Neural progenitor cell (in vitro differentiated cells): ENCODE measurements around the gene OTX1. TPM values are rescaled to one million over a fixed set of nuclear protein-coding genes. Genes with fewer than 3 reads are reported as not detected.
"Not testable (repeated sequence)": the region's sequence is repeated elsewhere in the genome, so short reads cannot be mapped to it uniquely, and the experiment has no call there.

Experiments
- DNase-seq: peaks from one replicate; pipeline ENCODE4 v3.0.0-alpha.2; 2016; ENCODE audit warnings: low spot score
- H2AFZ ChIP-seq: fragments of 200-600 bp; sonication (generic); replicated peaks from 2 replicates; pipeline ENCODE4 v1.6.1; 2016; ENCODE audit warnings: antibody characterized with exemption
- H3F3A ChIP-seq: fragments of 200-600 bp; sonication (generic); 2 replicates; pipeline ENCODE4 v1.6.1; 2016; ENCODE audit warnings: antibody characterized with exemption, low read depth
- H3K27ac ChIP-seq: fragments of 200-600 bp; sonication (generic); 2 replicates; pipeline ENCODE4 v1.5.1; 2016; ENCODE audit warnings: mild to moderate bottlenecking
- H3K27me3 ChIP-seq: fragments of 200-600 bp; sonication (generic); 2 replicates; pipeline ENCODE4 v1.6.1; 2016; ENCODE audit warnings: mild to moderate bottlenecking, moderate library complexity
- H3K36me3 ChIP-seq: fragments of 200-600 bp; sonication (generic); 2 replicates; pipeline ENCODE4 v1.5.1; 2016
- H3K4me1 ChIP-seq: fragments of 200-600 bp; sonication (generic); 2 replicates; pipeline ENCODE4 v1.6.1; 2016; ENCODE audit warnings: mixed run types
- H3K4me2 ChIP-seq: fragments of 200-600 bp; sonication (generic); 2 replicates; pipeline ENCODE4 v1.6.1; 2016
- H3K4me3 ChIP-seq: fragments of 200-600 bp; sonication (generic); 2 replicates; pipeline ENCODE4 v1.5.1; 2016
- H3K79me2 ChIP-seq: fragments of 200-600 bp; sonication (generic); 2 replicates; pipeline ENCODE4 v1.6.1; 2016; ENCODE audit warnings: low read depth
- H3K9ac ChIP-seq: fragments of 200-600 bp; sonication (generic); 2 replicates; pipeline ENCODE4 v1.6.1; 2016
- H3K9me3 ChIP-seq: fragments of 200-600 bp; sonication (generic); 2 replicates; pipeline ENCODE4 v1.5.1; 2016; ENCODE audit warnings: low read depth
- H4K20me1 ChIP-seq: fragments of 200-600 bp; sonication (generic); 2 replicates; pipeline ENCODE4 v1.6.1; 2016; ENCODE audit warnings: low read depth
- H3K27ac Mint-ChIP-seq: 3 replicates; pipeline ENCODE4 v1.8.0; 2021; ENCODE audit warnings: mixed read lengths
- H3K27me3 Mint-ChIP-seq: 2 replicates; pipeline ENCODE4 v1.8.0; 2022; ENCODE audit warnings: low read depth, mild to moderate bottlenecking, inconsistent platforms, moderate library complexity, mixed read lengths; ENCODE audit not compliant: insufficient read depth
- H3K36me3 Mint-ChIP-seq: 3 replicates; pipeline ENCODE4 v1.8.0; 2021; ENCODE audit warnings: mixed read lengths
- H3K4me1 Mint-ChIP-seq: 3 replicates; pipeline ENCODE4 v1.8.0; 2021; ENCODE audit warnings: mixed read lengths
- H3K4me3 Mint-ChIP-seq: 3 replicates; pipeline ENCODE4 v1.8.0; 2021; ENCODE audit warnings: mild to moderate bottlenecking, moderate library complexity, mixed read lengths
- H3K9me3 Mint-ChIP-seq: 3 replicates; pipeline ENCODE4 v1.8.0; 2020; ENCODE audit warnings: mixed read lengths
- CTCF ChIP-seq: fragments of 200-600 bp; sonication (generic); IDR thresholded peaks from 2 replicates; pipeline ENCODE4 v1.5.1; 2017; ENCODE audit warnings: antibody characterized with exemption, mild to moderate bottlenecking
- EZH2 ChIP-seq: fragments of 200-600 bp; sonication (generic); IDR thresholded peaks from 2 replicates; pipeline ENCODE4 v1.6.1; 2017; ENCODE audit warnings: antibody characterized with exemption, mild to moderate bottlenecking, moderate library complexity
- EZH2phosphoT487 ChIP-seq: fragments of 200-600 bp; sonication (generic); IDR thresholded peaks from 2 replicates; pipeline ENCODE4 v1.6.1; 2017; ENCODE audit warnings: antibody characterized with exemption
- total RNA-seq: library from RNA; depleted of rRNA; stranded (reverse); fragments of >200 nt; gene quantifications from 2 replicates; pipeline ENCODE4 v1.2.3, GENCODE V29; 2015; ENCODE audit warnings: low replicate concordance

OTX1 gene
- total RNA-seq, 1 donor from 2014 or later: 7.9 TPM

- no peaks in the 10 kb centered on the region for H3K9me3 ChIP-seq
- Mint-ChIP-seq H3K4me1 (peaks cover 24% of the 10 kb centered on the region), H3K4me3 (no peak overlapping the region), H3K36me3 (peaks cover 29% of the 10 kb centered on the region), H3K9me3 (peaks cover 2% of the 10 kb centered on the region), H3K27me3 (peaks cover 3% of the 10 kb centered on the region), H3K27ac (no peak overlapping the region)
- H3K27me3 ChIP-seq: no peaks in the 10 kb centered on the region
- no peak overlapping the region for H2AFZ ChIP-seq
- no peaks in the 10 kb centered on the region for H3K79me2 ChIP-seq
- H3K4me3 ChIP-seq: no peak overlapping the region
- peaks cover 24% of the 10 kb centered on the region for H3F3A ChIP-seq
- no peak for DNase-seq
- TF ChIP-seq CTCF: no peak
- TF ChIP-seq EZH2phosphoT487: no peak
- no peak for TF ChIP-seq EZH2
- H3K9ac ChIP-seq: no peak overlapping the region
- peaks cover 11% of the 10 kb centered on the region for H3K36me3 ChIP-seq
- no peak overlapping the region for H3K27ac ChIP-seq
- no peak overlapping the region for H3K4me2 ChIP-seq
- H4K20me1 ChIP-seq: no peaks in the 10 kb centered on the region
- peaks cover 13% of the 10 kb centered on the region for H3K4me1 ChIP-seq
Measured at GRCh38 chr2:63018439-63018838, 32.2 kb upstream of the OTX1 start.

GRCh38 chr2:63019686-63020085 is 30.9 kb upstream of the OTX1 start:
- not testable (repeated sequence) for H3K27me3 Mint-ChIP-seq, H3K27me3 ChIP-seq, H3K9ac ChIP-seq, H3K4me3 ChIP-seq, DNase-seq, H2AFZ ChIP-seq, H3K9me3 Mint-ChIP-seq, H3K27ac ChIP-seq, H3K4me3 Mint-ChIP-seq, H3K4me2 ChIP-seq, H3K4me1 ChIP-seq, H4K20me1 ChIP-seq, H3K27ac Mint-ChIP-seq, H3K79me2 ChIP-seq, H3K9me3 ChIP-seq
- Mint-ChIP-seq H3K4me1 (peaks cover 14% of the 10 kb centered on the region), H3K36me3 (peaks cover 31% of the 10 kb centered on the region)
- H3F3A ChIP-seq: peaks cover 11% of the 10 kb centered on the region
- H3K36me3 ChIP-seq: peaks cover 11% of the 10 kb centered on the region

GRCh38 chr2:63023444-63023843 is 27.2 kb upstream of the OTX1 start:
- Histone ChIP-seq H3K79me2 (no peaks in the 10 kb centered on the region), H4K20me1 (no peaks in the 10 kb centered on the region), H3K27me3 (no peaks in the 10 kb centered on the region), H3K4me3 (no peak overlapping the region), H3K9me3 (no peaks in the 10 kb centered on the region), H3K36me3 (no peaks in the 10 kb centered on the region), H3K4me2 (no peak overlapping the region), H3F3A (peaks cover 6% of the 10 kb centered on the region), H3K4me1 (peaks cover 3% of the 10 kb centered on the region), H3K27ac (no peak overlapping the region), H3K9ac (no peak overlapping the region), H2AFZ (no peak overlapping the region)
- Mint-ChIP-seq H3K9me3 (no peaks in the 10 kb centered on the region), H3K36me3 (peaks cover 36% of the 10 kb centered on the region), H3K4me1 (peaks cover 12% of the 10 kb centered on the region), H3K27me3 (peaks cover 3% of the 10 kb centered on the region), H3K4me3 (no peak overlapping the region), H3K27ac (no peak overlapping the region)
- TF ChIP-seq EZH2: no peak
- peak; percentile 68 for TF ChIP-seq CTCF
- DNase-seq: peak; percentile 61

GRCh38 chr2:63027220-63027619 is 23.4 kb upstream of the OTX1 start:
- H3K36me3 ChIP-seq: no peaks in the 10 kb centered on the region
- Mint-ChIP-seq H3K9me3 (peaks cover 2% of the 10 kb centered on the region), H3K4me1 (peaks cover 12% of the 10 kb centered on the region), H3K36me3 (peaks cover 36% of the 10 kb centered on the region), H3K27ac (no peak overlapping the region), H3K4me3 (no peak overlapping the region), H3K27me3 (no peaks in the 10 kb centered on the region)
- TF ChIP-seq CTCF (no peak), EZH2 (no peak), EZH2phosphoT487 (no peak)
- no peak overlapping the region for H3K4me2 ChIP-seq
- H3F3A ChIP-seq: peaks cover 6% of the 10 kb centered on the region
- no peak for DNase-seq
- H3K79me2 ChIP-seq: no peaks in the 10 kb centered on the region
- H4K20me1 ChIP-seq: no peaks in the 10 kb centered on the region
- no peak overlapping the region for H2AFZ ChIP-seq
- no peaks in the 10 kb centered on the region for H3K27me3 ChIP-seq
- no peak overlapping the region for H3K27ac ChIP-seq
- H3K9me3 ChIP-seq: no peaks in the 10 kb centered on the region
- peaks cover 3% of the 10 kb centered on the region for H3K4me1 ChIP-seq
- no peak overlapping the region for H3K4me3 ChIP-seq
- H3K9ac ChIP-seq: no peak overlapping the region
